HCT116 (cell line): Measurements from ENCODE around the gene RHOG.

Experiments used
- CEBPB ChIP-seq: IDR thresholded peaks from 2 replicates; pipeline ENCODE4 v1.6.1; 2012; ENCODE audit warnings: low read depth
- CTCF ChIP-seq, 3 experiments: fragments of 200-600 bp in 1 of 3; sonication (generic) in 1 of 3; IDR thresholded peaks in 2 of 3; conservative IDR thresholded peaks in 1 of 3; 2 replicates each; pipeline ENCODE4 v1.5.1; 2012 to 2017; ENCODE audit warnings: low read depth in 2 of 3, low read length in 2 of 3, antibody characterized with exemption in 1 of 3, borderline replicate concordance in 1 of 3, control low read depth in 1 of 3, mild to moderate bottlenecking in 1 of 3, mixed read lengths in 1 of 3, mixed run types in 1 of 3, moderate library complexity in 1 of 3; ENCODE audit not compliant: insufficient read depth in 1 of 3
- EGR1 ChIP-seq: IDR thresholded peaks from 2 replicates; pipeline ENCODE4 v1.6.1; 2012; ENCODE audit warnings: low read depth
- EZH2phosphoT487 ChIP-seq: fragments of 200-600 bp; IDR thresholded peaks from 2 replicates; pipeline ENCODE4 v1.6.1; 2018; ENCODE audit warnings: antibody characterized with exemption, borderline replicate concordance
- MAX ChIP-seq: IDR thresholded peaks from 2 replicates; pipeline ENCODE4 v1.6.1; 2012
- POLR2A ChIP-seq: IDR thresholded peaks from 2 replicates; pipeline ENCODE4 v1.7.0; 2011; ENCODE audit warnings: borderline replicate concordance; ENCODE audit not compliant: insufficient read depth, insufficient read length; ENCODE audit errors: extremely low read depth
- POLR2AphosphoS5 ChIP-seq: IDR thresholded peaks from 2 replicates; pipeline ENCODE4 v1.6.1; 2011; ENCODE audit warnings: mild to moderate bottlenecking, low read depth, low read length, moderate library complexity
- REST ChIP-seq: IDR thresholded peaks from 2 replicates; pipeline ENCODE4 v1.6.1; 2012; ENCODE audit warnings: low read depth

- TF ChIP-seq POLR2A (peak; percentile 80), REST (no peak), CEBPB (peak; percentile 96), POLR2AphosphoS5 (peak; percentile 93), EZH2phosphoT487 (no peak), CTCF (IDR thresholded peaks at IDR 0.05 in 2 of 3, conservative IDR thresholded peaks at IDR 0.05 in 1 of 3; ENCODE audit: borderline replicate concordance in 1 of 3, insufficient read depth in 1 of 3, low read depth in 2 of 3, low read length in 2 of 3) (no peak), MAX (peak; percentile 98), EGR1 (no peak)
Observed at GRCh38 chr11:3797329-3798090, 43.2 kb downstream of the RHOG start, which contains the start of gene NUP98.
